Measurements from ENCODE around the gene TOR3A.

- TF ChIP-seq EZH2 (IDR thresholded peaks at IDR 0.05; ENCODE audit: low read length, missing control alignments) = no peak
- no peak for TF ChIP-seq CTCF (conservative IDR thresholded peaks at IDR 0.05 in 1 of 2, IDR thresholded peaks at IDR 0.05 in 1 of 2; ENCODE audit: low read depth in 1 of 2, low read length in 2 of 2)
Measured at GRCh38 chr1:179092896-179093461, 11.1 kb downstream of the TOR3A start.
